HG03565 (cell line): ENCODE data around the gene GIT2.
A peak's percentile ranks its signal among the peaks of the same experiment; 100 is the strongest.
"Not testable (repeated sequence)": the region's sequence is repeated elsewhere in the genome, so short reads cannot be mapped to it uniquely, and the experiment has no call there.

Experiments used
- ATAC-seq: cut with Tn5 transposase; IDR thresholded peaks from one replicate; pipeline ENCODE4 v1.9.1; 2021; ENCODE audit warnings: mild to moderate bottlenecking, moderate library complexity; ENCODE audit not compliant: unreplicated experiment

The GIT2 gene

GRCh38 chr12:109896188-109896587, 100.0 kb downstream of the GIT2 start:
- ATAC-seq = no peak

GRCh38 chr12:109894939-109895338, 101.2 kb downstream of the GIT2 start:
- ATAC-seq = no peak

- no peak for ATAC-seq
Observed at GRCh38 chr12:109893261-109893995, 102.7 kb downstream of the GIT2 start.

GRCh38 chr12:109892748-109893147, 103.4 kb downstream of the GIT2 start:
- no peak for ATAC-seq

- no peak for ATAC-seq
Observed at GRCh38 chr12:109892165-109892715, 103.9 kb downstream of the GIT2 start.

- ATAC-seq = not testable (repeated sequence)
Observed at GRCh38 chr12:109891731-109892130, 104.4 kb downstream of the GIT2 start.

GRCh38 chr12:109890620-109891170, 105.5 kb downstream of the GIT2 start:
- no peak for ATAC-seq

- no peak for ATAC-seq
Observed at GRCh38 chr12:109888179-109889020, 107.8 kb downstream of the GIT2 start.

- no peak for ATAC-seq
Observed at GRCh38 chr12:109885616-109886015, 110.6 kb downstream of the GIT2 start.

- ATAC-seq = no peak
Observed at GRCh38 chr12:109883461-109883860, 112.7 kb downstream of the GIT2 start.

GRCh38 chr12:109881752-109882151, 114.4 kb downstream of the GIT2 start:
- ATAC-seq = no peak

GRCh38 chr12:109880938-109881337, 115.2 kb downstream of the GIT2 start:
- no peak for ATAC-seq

- ATAC-seq = peak; percentile 89
Observed at GRCh38 chr12:109880043-109880931, 115.9 kb downstream of the GIT2 start, which contains the start of gene GLTP. GLTP (minus strand) TSS chr12:109880541; CDS start chr12:109880374, 167 bp downstream.
